RWPE2 (cell line): Measurements from ENCODE around the gene FGF18.

ENCODE experiments used
- ATAC-seq: fragments of 200-7000 bp; cut with Tn5 transposase; 3 replicates; pipeline ENCODE4 v1.9.1; 2021; ENCODE audit warnings: low read depth
- DNase-seq: peaks from one replicate; pipeline ENCODE4 v3.0.0-alpha.2; 2020; ENCODE audit warnings: low spot score
- H3K27ac ChIP-seq: fragments of 450-650 bp; 2 replicates; pipeline ENCODE4 v1.5.1; 2017; ENCODE audit warnings: mild to moderate bottlenecking; ENCODE audit not compliant: poor library complexity, severe bottlenecking
- H3K27me3 ChIP-seq: fragments of 250-450 bp; sonication (Bioruptor Pico); 2 replicates; pipeline ENCODE4 v1.5.1; 2021; ENCODE audit warnings: mild to moderate bottlenecking, moderate library complexity; ENCODE audit not compliant: insufficient read depth, poor library complexity, severe bottlenecking
- H3K36me3 ChIP-seq: fragments of 250-450 bp; sonication (Bioruptor Pico); 2 replicates; pipeline ENCODE4 v1.5.1; 2020; ENCODE audit warnings: low read depth, mild to moderate bottlenecking, moderate library complexity
- H3K4me1 ChIP-seq: fragments of 250-450 bp; sonication (Bioruptor Pico); 2 replicates; pipeline ENCODE4 v1.5.1; 2021; ENCODE audit warnings: mild to moderate bottlenecking, moderate library complexity; ENCODE audit not compliant: insufficient read depth, poor library complexity, severe bottlenecking
- H3K4me3 ChIP-seq: fragments of 250-450 bp; sonication (Bioruptor Pico); 2 replicates; pipeline ENCODE4 v1.5.1; 2021; ENCODE audit warnings: mild to moderate bottlenecking, moderate library complexity; ENCODE audit not compliant: severe bottlenecking
- H3K9me3 ChIP-seq: fragments of 250-450 bp; sonication (Bioruptor Pico); 2 replicates; pipeline ENCODE4 v1.5.1; 2021; ENCODE audit warnings: mild to moderate bottlenecking, moderate library complexity; ENCODE audit not compliant: severe bottlenecking
- CTCF ChIP-seq: fragments of 450-650 bp; IDR thresholded peaks from one replicate; pipeline ENCODE4 v1.5.1; 2017; ENCODE audit warnings: mild to moderate bottlenecking, moderate library complexity; ENCODE audit not compliant: poor library complexity, severe bottlenecking

Gene FGF18

GRCh38 chr5:171432583-171433351, 13.3 kb downstream of the FGF18 start:
- H3K4me3 ChIP-seq: no peak overlapping the region
- no peaks in the 10 kb centered on the region for H3K36me3 ChIP-seq
- H3K4me1 ChIP-seq: no peaks in the 10 kb centered on the region
- ATAC-seq: no peak
- H3K27me3 ChIP-seq: no peaks in the 10 kb centered on the region
- H3K27ac ChIP-seq: no peak overlapping the region
- H3K9me3 ChIP-seq: no peaks in the 10 kb centered on the region
- no peak for TF ChIP-seq CTCF
- DNase-seq: peak; percentile 38

- no peak for TF ChIP-seq CTCF
- H3K4me3 ChIP-seq: no peak overlapping the region
- no peak for ATAC-seq
Measured at GRCh38 chr5:171433352-171433698, 13.9 kb downstream of the FGF18 start.

GRCh38 chr5:171433982-171434676, 14.7 kb downstream of the FGF18 start:
- TF ChIP-seq CTCF: no peak
- Histone ChIP-seq H3K36me3 (no peaks in the 10 kb centered on the region), H3K27me3 (no peaks in the 10 kb centered on the region), H3K27ac (no peak overlapping the region), H3K9me3 (no peaks in the 10 kb centered on the region), H3K4me1 (no peaks in the 10 kb centered on the region), H3K4me3 (no peak overlapping the region)
- DNase-seq (no peak), ATAC-seq (no peak; the same call in 2 of the 3 replicates)

More at GRCh38 chr5:171433352-171433698, 13.9 kb downstream of the FGF18 start:
- H3K4me1 ChIP-seq: no peaks in the 10 kb centered on the region
- H3K27ac ChIP-seq: no peak overlapping the region
- H3K36me3 ChIP-seq: no peaks in the 10 kb centered on the region
- DNase-seq: no peak
- H3K9me3 ChIP-seq: no peaks in the 10 kb centered on the region
- H3K27me3 ChIP-seq: no peaks in the 10 kb centered on the region

GRCh38 chr5:171434874-171435273, 15.4 kb downstream of the FGF18 start:
- DNase-seq: no peak
- Histone ChIP-seq H3K4me1 (no peaks in the 10 kb centered on the region), H3K27ac (no peak overlapping the region), H3K9me3 (no peaks in the 10 kb centered on the region), H3K36me3 (no peaks in the 10 kb centered on the region), H3K27me3 (no peaks in the 10 kb centered on the region), H3K4me3 (no peak overlapping the region)
- TF ChIP-seq CTCF: no peak
- ATAC-seq: no peak

GRCh38 chr5:171435908-171436307, 16.5 kb downstream of the FGF18 start:
- H3K4me3 ChIP-seq: no peak overlapping the region
- ATAC-seq: no peak; the same call in 2 of the 3 replicates
- no peak overlapping the region for H3K27ac ChIP-seq
- H3K36me3 ChIP-seq: no peaks in the 10 kb centered on the region
- no peak for TF ChIP-seq CTCF
- H3K4me1 ChIP-seq: no peaks in the 10 kb centered on the region
- no peaks in the 10 kb centered on the region for H3K27me3 ChIP-seq
- no peaks in the 10 kb centered on the region for H3K9me3 ChIP-seq
- no peak for DNase-seq
